DND-41 (cell line): ENCODE measurements around the gene KRTAP10-8.

Experiments
- ATAC-seq: fragments of 200-7000 bp; cut with Tn5 transposase; 3 replicates; pipeline ENCODE4 v1.9.1; 2021; ENCODE audit warnings: low read depth; ENCODE audit not compliant: insufficient read depth
- DNase-seq: peaks from one replicate; pipeline ENCODE4 v3.0.0-alpha.2; 2020
- H2AFZ ChIP-seq: 2 replicates; pipeline ENCODE4 v1.6.0; 2012; ENCODE audit warnings: low read depth, low read length
- H3K27ac ChIP-seq: 2 replicates; pipeline ENCODE4 v1.5.1; 2012; ENCODE audit warnings: low read length, inconsistent platforms
- H3K27me3 ChIP-seq: fragments of 200-600 bp; sonication (generic); 2 replicates; pipeline ENCODE4 v1.6.0; 2012; ENCODE audit warnings: low read length, mild to moderate bottlenecking, inconsistent platforms; ENCODE audit not compliant: insufficient read depth, poor library complexity
- H3K36me3 ChIP-seq: 2 replicates; pipeline ENCODE4 v1.5.1; 2012; ENCODE audit warnings: low read length, inconsistent platforms; ENCODE audit not compliant: insufficient read depth
- H3K4me1 ChIP-seq: 2 replicates; pipeline ENCODE4 v1.5.1; 2012; ENCODE audit warnings: mild to moderate bottlenecking, low read length; ENCODE audit not compliant: insufficient read depth
- H3K4me2 ChIP-seq: 2 replicates; pipeline ENCODE4 v1.6.0; 2012; ENCODE audit warnings: mild to moderate bottlenecking, moderate library complexity, low read length, inconsistent platforms; ENCODE audit not compliant: insufficient read depth
- H3K4me3 ChIP-seq, 2 experiments: fragments of 200-600 bp in 1 of 2; shearing (Covaris generic) in 1 of 2; 2 replicates each; pipeline ENCODE4 v1.5.1; 2012 to 2016; ENCODE audit warnings: inconsistent platforms in 2 of 2, low read length in 2 of 2, mild to moderate bottlenecking in 2 of 2, low read depth in 1 of 2, moderate library complexity in 1 of 2
- H3K79me2 ChIP-seq: 2 replicates; pipeline ENCODE4 v1.6.0; 2012; ENCODE audit warnings: low read length, inconsistent platforms; ENCODE audit not compliant: insufficient read depth
- H3K9ac ChIP-seq: 2 replicates; pipeline ENCODE4 v1.6.0; 2012; ENCODE audit warnings: low read depth, mild to moderate bottlenecking, inconsistent platforms, low read length, moderate library complexity
- H3K9me3 ChIP-seq: 2 replicates; pipeline ENCODE4 v1.5.1; 2012; ENCODE audit warnings: low read length, moderate library complexity, mild to moderate bottlenecking, inconsistent platforms; ENCODE audit not compliant: insufficient read depth, severe bottlenecking
- H4K20me1 ChIP-seq: 2 replicates; pipeline ENCODE4 v1.6.0; 2012; ENCODE audit warnings: low read length; ENCODE audit not compliant: insufficient read depth
- CTCF ChIP-seq: IDR thresholded peaks from 2 replicates; pipeline ENCODE4 v1.5.1; 2012; ENCODE audit warnings: borderline replicate concordance, low read length, moderate library complexity, mild to moderate bottlenecking; ENCODE audit not compliant: poor library complexity, severe bottlenecking; ENCODE audit errors: extremely low read depth
- EZH2 ChIP-seq: IDR thresholded peaks from 3 replicates; pipeline ENCODE4 v1.6.1; 2012; ENCODE audit warnings: borderline replicate concordance, low read depth, mild to moderate bottlenecking, moderate library complexity, low read length, inconsistent platforms; ENCODE audit not compliant: severe bottlenecking

KRTAP10-8 gene

GRCh38 chr21:44566403-44566802 lies 45.5 kb upstream of the KRTAP10-8 start:
- no peaks in the 10 kb centered on the region for H3K9me3 ChIP-seq
- no peak overlapping the region for H3K27ac ChIP-seq
- H3K4me3 ChIP-seq: no peak overlapping the region
- H3K36me3 ChIP-seq: no peaks in the 10 kb centered on the region
- H3K4me2 ChIP-seq: no peak overlapping the region
- no peak overlapping the region for H3K9ac ChIP-seq
- no peak overlapping the region for H2AFZ ChIP-seq
- H3K79me2 ChIP-seq: no peaks in the 10 kb centered on the region
- no peak for TF ChIP-seq EZH2
- TF ChIP-seq CTCF: no peak
- ATAC-seq: no peak
- H3K27me3 ChIP-seq: no peaks in the 10 kb centered on the region
- no peak for DNase-seq
- H3K4me1 ChIP-seq: no peaks in the 10 kb centered on the region
- H4K20me1 ChIP-seq: no peaks in the 10 kb centered on the region

DNA sequence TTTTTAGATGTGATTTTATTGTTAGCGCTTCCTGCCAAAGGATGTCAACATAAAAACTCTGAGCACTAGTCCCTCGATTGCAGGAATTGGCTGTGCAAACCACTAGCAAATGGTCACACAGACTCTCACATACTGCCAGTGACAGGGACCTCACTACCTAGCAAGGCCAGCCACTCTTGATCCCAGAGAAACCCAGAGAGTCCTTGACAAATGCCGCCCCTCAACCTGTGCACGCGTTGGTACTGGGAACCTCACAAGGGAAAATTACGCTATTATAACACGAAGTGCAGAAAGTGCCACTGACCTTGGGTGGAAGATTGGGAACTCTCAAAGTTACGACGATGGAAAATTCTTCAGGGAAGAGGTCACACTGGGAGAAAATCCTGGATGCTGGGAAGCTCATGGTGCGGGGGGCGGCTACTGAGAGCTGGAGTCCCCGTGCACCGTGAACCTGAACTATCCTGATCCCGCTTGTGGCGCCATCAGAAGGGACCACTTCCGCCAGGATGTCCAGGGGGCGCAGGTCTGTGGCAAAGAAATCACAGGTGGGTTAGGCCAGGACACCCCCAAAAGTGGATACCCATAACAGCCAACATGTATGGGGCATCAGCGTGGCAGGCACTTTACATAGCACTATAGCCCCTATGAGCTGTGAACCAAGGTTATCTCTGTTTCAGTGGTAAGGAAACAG lies 44.3 kb upstream of the KRTAP10-8 start:
- no peaks in the 10 kb centered on the region for H3K36me3 ChIP-seq
- H3K27me3 ChIP-seq: no peaks in the 10 kb centered on the region
- no peak overlapping the region for H3K4me3 ChIP-seq
- no peaks in the 10 kb centered on the region for H4K20me1 ChIP-seq
- H3K4me2 ChIP-seq: no peak overlapping the region
- no peaks in the 10 kb centered on the region for H3K79me2 ChIP-seq
- no peak overlapping the region for H2AFZ ChIP-seq
- H3K27ac ChIP-seq: no peak overlapping the region
- no peak for TF ChIP-seq CTCF
- no peak for TF ChIP-seq EZH2
- no peaks in the 10 kb centered on the region for H3K9me3 ChIP-seq
- no peak for DNase-seq
- no peak for ATAC-seq
- H3K4me1 ChIP-seq: no peaks in the 10 kb centered on the region
- H3K9ac ChIP-seq: no peak overlapping the region

DNA sequence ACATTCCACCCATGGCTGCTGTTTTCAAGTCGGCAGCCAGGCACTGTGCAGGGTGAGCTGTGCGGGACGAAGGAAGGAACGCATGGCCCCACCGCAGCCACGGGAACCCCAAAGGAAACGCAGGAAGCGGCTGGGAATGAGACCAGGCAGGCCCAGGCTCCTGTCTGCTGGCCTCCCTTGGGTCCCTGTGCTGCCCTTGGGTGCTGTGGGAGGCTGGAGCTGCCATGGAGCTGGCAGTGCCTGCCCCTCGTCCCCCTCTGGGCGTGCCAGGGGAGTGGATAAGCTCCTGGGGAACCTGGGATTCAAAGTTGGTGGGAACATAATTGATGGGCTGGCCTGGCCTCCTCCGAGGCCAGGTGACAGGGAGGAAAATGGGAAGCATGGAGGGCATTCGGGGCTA lies 43.6 kb upstream of the KRTAP10-8 start:
- no peak overlapping the region for H3K4me3 ChIP-seq
- ATAC-seq: no peak
- no peak overlapping the region for H3K27ac ChIP-seq
- TF ChIP-seq EZH2: no peak
- no peak for TF ChIP-seq CTCF
- H2AFZ ChIP-seq: no peak overlapping the region
- no peaks in the 10 kb centered on the region for H3K36me3 ChIP-seq
- DNase-seq: no peak
- H3K4me1 ChIP-seq: no peaks in the 10 kb centered on the region
- H3K9me3 ChIP-seq: no peaks in the 10 kb centered on the region
- no peaks in the 10 kb centered on the region for H3K79me2 ChIP-seq
- H3K27me3 ChIP-seq: no peaks in the 10 kb centered on the region
- H4K20me1 ChIP-seq: no peaks in the 10 kb centered on the region
- H3K9ac ChIP-seq: no peak overlapping the region
- no peak overlapping the region for H3K4me2 ChIP-seq
